B cell (primary cell): ENCODE data around the gene SHANK1. TPM values are rescaled to one million over a fixed set of nuclear protein-coding genes. Genes with fewer than 3 reads are reported as not detected.

Experiments used
- ATAC-seq: fragments of 200-7000 bp; cut with Tn5 transposase; one replicate; pipeline ENCODE4 v1.10.0; 2021; ENCODE audit warnings: low read depth, mild to moderate bottlenecking, moderate number of reproducible peaks, moderate library complexity
- CTCF ChIA-PET: fragments of 350-600 bp; sonication (Branson Sonifier 250); formaldehyde crosslinking; loops from one replicate; lab custom pipeline; 2021; ENCODE audit warnings: antibody characterized with exemption, inconsistent platforms; lab: Charles Lee
- POLR2A ChIA-PET: fragments of 350-600 bp; sonication (Branson Sonifier 250); formaldehyde crosslinking; loops from one replicate; lab custom pipeline; 2021; ENCODE audit warnings: antibody characterized with exemption; lab: Charles Lee
- DNase-seq: peaks from one replicate; pipeline ENCODE4 v3.0.0; 2013
- H2AFZ ChIP-seq: 2 replicates; pipeline ENCODE4 v1.6.1; 2012; ENCODE audit warnings: mild to moderate bottlenecking, low read depth, low read length; ENCODE audit not compliant: insufficient read depth, poor library complexity, severe bottlenecking
- H3K27ac ChIP-seq, 2 donors: 1 replicate in 1 of 2; 2 replicates in 1 of 2; pipeline ENCODE4 v1.5.1; 2012 to 2013; ENCODE audit warnings: low read length in 2 of 2, mild to moderate bottlenecking in 2 of 2, moderate library complexity in 1 of 2
- H3K27me3 ChIP-seq, 4 experiments: fragments of 200-600 bp in 1 of 4; sonication (generic) in 1 of 4; replicated peaks in 1 of 4; 1 replicate in 2 of 4; 2 replicates in 2 of 4; pipeline versions ENCODE4 v1.6.1 to v1.7.0; 2013 to 2016; ENCODE audit warnings: low read length in 3 of 4, mild to moderate bottlenecking in 2 of 4, mixed read lengths in 1 of 4, moderate library complexity in 1 of 4; ENCODE audit not compliant: insufficient read depth in 4 of 4, control insufficient read depth in 3 of 4; ENCODE audit errors: control extremely low read depth in 1 of 4
- H3K36me3 ChIP-seq, 2 experiments: replicated peaks in 1 of 2; 1 replicate in 1 of 2; 2 replicates in 1 of 2; pipeline versions ENCODE4 v1.6.1 to v1.7.1; 2013; ENCODE audit warnings: low read length in 1 of 2; ENCODE audit not compliant: insufficient read depth in 2 of 2, control insufficient read depth in 1 of 2; ENCODE audit errors: control extremely low read depth in 1 of 2, extremely low read depth in 1 of 2
- H3K4me1 ChIP-seq, 2 donors: fragments of 200-600 bp in 1 of 2; sonication (generic) in 1 of 2; 1 replicate in 1 of 2; 2 replicates in 1 of 2; pipeline versions ENCODE4 v1.5.1 to v1.6.1; 2013 to 2017; ENCODE audit warnings: low read length in 2 of 2; ENCODE audit not compliant: control insufficient read depth in 2 of 2, insufficient read depth in 2 of 2
- H3K4me2 ChIP-seq: replicated peaks from 2 replicates; pipeline ENCODE3; 2012; ENCODE audit warnings: mild to moderate bottlenecking, low read depth, low read length; ENCODE audit not compliant: poor library complexity, severe bottlenecking
- H3K4me3 ChIP-seq, 5 experiments: fragments of 200-600 bp in 1 of 5; sonication (generic) in 1 of 5; 1 replicate in 3 of 5; 2 replicates in 2 of 5; pipeline versions ENCODE4 v1.5.1 to v1.7.0; 2011 to 2016; ENCODE audit warnings: low read length in 4 of 5, mild to moderate bottlenecking in 4 of 5, low read depth in 2 of 5, control low read depth in 1 of 5, moderate library complexity in 1 of 5; ENCODE audit not compliant: insufficient read depth in 1 of 5; ENCODE audit errors: control extremely low read depth in 1 of 5, extremely low read depth in 1 of 5
- H3K79me2 ChIP-seq: fragments of 200-600 bp; sonication (generic); one replicate; pipeline ENCODE4 v1.6.0; 2016; ENCODE audit warnings: low read length; ENCODE audit not compliant: control insufficient read depth, insufficient read depth
- H3K9ac ChIP-seq: fragments of 200-600 bp; sonication (generic); 2 replicates; pipeline ENCODE4 v1.6.1; 2017; ENCODE audit warnings: mild to moderate bottlenecking, low read length, moderate library complexity
- H3K9me3 ChIP-seq, 3 donors: one replicate each; pipeline versions ENCODE4 v1.6.1 to v1.7.1; 2013; ENCODE audit warnings: low read length in 2 of 3; ENCODE audit not compliant: control insufficient read depth in 2 of 3, insufficient read depth in 1 of 3; ENCODE audit errors: control extremely low read depth in 1 of 3
- H4K20me1 ChIP-seq: 2 replicates; pipeline ENCODE4 v1.6.0; 2012; ENCODE audit warnings: mild to moderate bottlenecking, low read length; ENCODE audit not compliant: insufficient read depth, control insufficient read depth, poor library complexity, severe bottlenecking
- H3K27ac Mint-ChIP-seq: one replicate; pipeline ENCODE4 v1.8.0; 2021; ENCODE audit warnings: mixed read lengths
- H3K27me3 Mint-ChIP-seq: one replicate; pipeline ENCODE4 v1.8.0; 2021; ENCODE audit warnings: mixed read lengths
- H3K4me1 Mint-ChIP-seq: one replicate; pipeline ENCODE4 v1.8.0; 2021; ENCODE audit warnings: mixed read lengths
- H3K4me3 Mint-ChIP-seq: one replicate; pipeline ENCODE4 v1.8.0; 2021; ENCODE audit warnings: mixed read lengths
- H3K9me3 Mint-ChIP-seq: one replicate; pipeline ENCODE4 v1.8.0; 2022; ENCODE audit warnings: mixed read lengths; ENCODE audit not compliant: insufficient read depth
- CTCF ChIP-seq: fragments of 200-600 bp; IDR thresholded peaks from one replicate; pipeline ENCODE4 v1.8.0; 2022; ENCODE audit warnings: antibody characterized with exemption, mild to moderate bottlenecking
- EZH2 ChIP-seq: IDR thresholded peaks from 2 replicates; pipeline ENCODE4 v1.6.1; 2012; ENCODE audit warnings: borderline replicate concordance, low read depth, mild to moderate bottlenecking, moderate library complexity, low read length; ENCODE audit not compliant: insufficient read depth, poor library complexity, severe bottlenecking
- WGBS: methylation state at CpG from one replicate; pipeline ENCODE4 v1.1.5; 2013; ENCODE audit warnings: missing lambda C conversion rate; ENCODE audit not compliant: insufficient coverage; 5-methylcytosine and 5-hydroxymethylcytosine counted together
- intact Hi-C: fragments of 100-400 bp; cut with micrococcal nuclease; formaldehyde crosslinking; loops from one replicate; pipeline ENCODE4 v1.10.0; 2022
- polyA plus RNA-seq: library from polyadenylated mRNA; depleted of rRNA; stranded (reverse); fragments of >200 nt; gene quantifications from 2 replicates; pipeline ENCODE4 v1.2.3, GENCODE V29; 2012
- total RNA-seq, 2 donors: library from RNA; stranded (reverse); fragments of 120-200 nt in 1 of 2; gene quantifications; 1 replicate in 1 of 2; 2 replicates in 1 of 2; pipeline versions ENCODE4 v1.2.3 to v1.2.4, GENCODE V29; 2013 to 2022

The SHANK1 gene
- total and polyA plus RNA-seq, 2 donors (not counting 1 experiment from before 2014, with no cell fraction given), result not detected

GRCh38 chr19:50662651-50663481 is 56.7 kb downstream of the SHANK1 start:
- peaks cover 0 to 52% (median 5%) of the 10 kb centered on the region in 3 donors for H3K9me3 ChIP-seq
- no peak for DNase-seq
- peaks cover 0 to 47% (median 14%) of the 10 kb centered on the region in 4 experiments for H3K27me3 ChIP-seq
- Mint-ChIP-seq H3K4me1 (peaks cover 12% of the 10 kb centered on the region), H3K27me3 (peaks cover 34% of the 10 kb centered on the region), H3K9me3 (peaks cover 8% of the 10 kb centered on the region), H3K27ac (no peak overlapping the region), H3K4me3 (no peak overlapping the region)
- WGBS, result 65% methylated on average over 8 of the region's 16 CpGs
- ChIA-PET CTCF (no interaction called here), POLR2A (no interaction called here)
- H3K79me2 ChIP-seq, result no peaks in the 10 kb centered on the region
- H3K27ac ChIP-seq, result no peak overlapping the region
- no peak overlapping the region for H3K9ac ChIP-seq
- no peak for ATAC-seq
- no peak for TF ChIP-seq CTCF
- TF ChIP-seq EZH2, result no peak
- no peak overlapping the region for H2AFZ ChIP-seq
- no peak overlapping the region for H3K4me3 ChIP-seq
- H3K4me2 ChIP-seq, result no peak overlapping the region
- no peaks in the 10 kb centered on the region for H3K36me3 ChIP-seq
- peaks cover 22 to 28% of the 10 kb centered on the region in 2 donors for H3K4me1 ChIP-seq
- intact Hi-C loops, result no loop called here
- H4K20me1 ChIP-seq, result no peaks in the 10 kb centered on the region
